ENCODE results near the gene PREX1. TPM values are rescaled to one million over a fixed set of nuclear protein-coding genes. Genes with fewer than 3 reads are reported as not detected.

PREX1 gene
- total RNA-seq, 1 experiment from 2014 or later: 9.5 TPM

DNA sequence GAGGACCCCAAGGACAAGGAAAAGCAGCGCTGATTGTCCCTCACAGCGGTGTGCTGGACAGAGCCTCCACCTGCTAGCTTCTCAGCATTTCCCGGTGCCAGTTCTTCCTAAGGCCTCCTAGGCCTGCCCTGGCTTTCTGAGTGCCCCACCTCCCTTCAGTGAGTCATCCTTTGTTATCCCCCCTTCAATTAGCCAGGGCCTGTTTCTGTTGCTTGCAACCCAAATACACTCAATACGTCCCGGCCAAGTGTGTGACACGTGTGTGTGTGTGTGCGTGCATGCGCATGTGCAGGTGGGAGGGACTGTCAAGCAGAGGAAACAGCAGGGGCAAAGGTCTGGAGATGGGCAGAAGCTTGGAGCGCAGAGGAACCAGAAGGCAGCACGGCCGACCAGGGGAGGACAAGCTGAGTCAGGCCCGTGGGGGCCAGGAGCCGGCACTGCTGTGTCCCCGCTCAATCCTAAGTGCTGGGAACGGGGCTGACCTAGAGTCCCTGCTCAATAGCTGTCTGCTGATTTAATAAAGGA lies 159.8 kb downstream of the PREX1 start:
- H3K9me3 Mint-ChIP-seq (ENCODE audit: unreplicated experiment): no peaks in the 10 kb centered on the region
- POLR2A ChIA-PET: no interaction called here

DNA sequence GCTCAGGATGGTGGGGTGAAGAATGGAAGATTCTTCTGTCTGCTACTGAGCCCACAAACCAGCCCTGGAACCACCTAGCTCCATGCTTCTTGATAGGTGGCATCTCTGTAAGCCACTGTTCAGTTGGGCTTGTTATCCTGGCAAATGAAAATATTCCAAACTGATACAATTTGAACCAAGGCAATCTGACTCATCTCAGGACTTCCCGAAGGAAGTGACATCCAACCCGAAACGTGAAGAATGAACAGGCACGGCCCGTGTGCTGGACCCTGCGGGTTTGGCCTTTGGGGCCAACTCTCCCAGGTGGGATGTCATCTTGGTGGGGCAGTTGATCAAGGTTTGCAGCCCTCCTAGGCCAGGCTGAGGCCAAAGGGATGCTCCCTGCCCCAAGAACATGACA lies 160.3 kb downstream of the PREX1 start:
- no peak for DNase-seq
- Histone ChIP-seq H3K4me1 (no peaks in the 10 kb centered on the region), H3K4me3 (ENCODE audit: low read depth, low read length) (no peak overlapping the region), H3K27me3 (replicated peaks; ENCODE audit: control insufficient read depth, insufficient read depth, low read length) (no peaks in the 10 kb centered on the region), H3K36me3 (ENCODE audit: control insufficient read depth, insufficient read depth, low read length) (no peaks in the 10 kb centered on the region), H3K9me3 (peaks cover 7% of the 10 kb centered on the region; the same call in 1 of the 2 replicates)
- intact Hi-C loops (cut with micrococcal nuclease; ENCODE audit: unreplicated experiment): no loop called here
- POLR2A ChIA-PET: no interaction called here
- Mint-ChIP-seq H3K27me3 (ENCODE audit: insufficient read depth, unreplicated experiment) (peaks cover 14% of the 10 kb centered on the region), H3K36me3 (ENCODE audit: insufficient read depth, unreplicated experiment) (peaks cover 10% of the 10 kb centered on the region), H3K27ac (ENCODE audit: unreplicated experiment) (no peak overlapping the region), H3K4me1 (ENCODE audit: low read depth, unreplicated experiment) (no peaks in the 10 kb centered on the region), H3K9me3 (ENCODE audit: unreplicated experiment) (no peaks in the 10 kb centered on the region), H3K4me3 (ENCODE audit: unreplicated experiment) (no peak overlapping the region)
- TF ChIP-seq, protein P1, sequence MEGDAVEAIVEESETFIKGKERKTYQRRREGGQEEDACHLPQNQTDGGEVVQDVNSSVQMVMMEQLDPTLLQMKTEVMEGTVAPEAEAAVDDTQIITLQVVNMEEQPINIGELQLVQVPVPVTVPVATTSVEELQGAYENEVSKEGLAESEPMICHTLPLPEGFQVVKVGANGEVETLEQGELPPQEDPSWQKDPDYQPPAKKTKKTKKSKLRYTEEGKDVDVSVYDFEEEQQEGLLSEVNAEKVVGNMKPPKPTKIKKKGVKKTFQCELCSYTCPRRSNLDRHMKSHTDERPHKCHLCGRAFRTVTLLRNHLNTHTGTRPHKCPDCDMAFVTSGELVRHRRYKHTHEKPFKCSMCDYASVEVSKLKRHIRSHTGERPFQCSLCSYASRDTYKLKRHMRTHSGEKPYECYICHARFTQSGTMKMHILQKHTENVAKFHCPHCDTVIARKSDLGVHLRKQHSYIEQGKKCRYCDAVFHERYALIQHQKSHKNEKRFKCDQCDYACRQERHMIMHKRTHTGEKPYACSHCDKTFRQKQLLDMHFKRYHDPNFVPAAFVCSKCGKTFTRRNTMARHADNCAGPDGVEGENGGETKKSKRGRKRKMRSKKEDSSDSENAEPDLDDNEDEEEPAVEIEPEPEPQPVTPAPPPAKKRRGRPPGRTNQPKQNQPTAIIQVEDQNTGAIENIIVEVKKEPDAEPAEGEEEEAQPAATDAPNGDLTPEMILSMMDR (IDR thresholded peaks at IDR 0.05; ENCODE audit: insufficient read depth in 1 of 2, low read depth in 1 of 2, low read length in 1 of 2, severe bottlenecking in 1 of 2, unreplicated experiment in 1 of 2): no peak
- CTCF ChIA-PET: interaction anchor here (2.0 kb wide), 1 partner anchor 10 kb away, joined by 5 read pairs; no protein-coding TSS in a partner anchor
- no TSS peak for BruUV-seq (replicated peaks)

More for the DNA sequence above, 159.8 kb downstream of the PREX1 start:
- H3K4me3 Mint-ChIP-seq (ENCODE audit: unreplicated experiment): no peak overlapping the region
- H3K27me3 ChIP-seq (replicated peaks; ENCODE audit: control insufficient read depth, insufficient read depth, low read length): no peaks in the 10 kb centered on the region
- intact Hi-C loops (cut with micrococcal nuclease; ENCODE audit: unreplicated experiment): no loop called here
- no peaks in the 10 kb centered on the region for H3K36me3 ChIP-seq (ENCODE audit: control insufficient read depth, insufficient read depth, low read length)
- no peaks in the 10 kb centered on the region for H3K4me1 Mint-ChIP-seq (ENCODE audit: low read depth, unreplicated experiment)
- no TSS peak for BruUV-seq (replicated peaks)
- no peak overlapping the region for H3K27ac Mint-ChIP-seq (ENCODE audit: unreplicated experiment)
- H3K27me3 Mint-ChIP-seq (ENCODE audit: insufficient read depth, unreplicated experiment): peaks cover 17% of the 10 kb centered on the region
- H3K4me1 ChIP-seq: no peaks in the 10 kb centered on the region
- CTCF ChIA-PET: interaction anchor here (0.8 to 2.0 kb wide), 3 partner anchors 8 to 237 kb away, joined by 3 to 5 read pairs (median 4); no protein-coding TSS in a partner anchor
- TF ChIP-seq, protein P1 (IDR thresholded peaks at IDR 0.05; ENCODE audit: insufficient read depth in 1 of 2, low read depth in 1 of 2, low read length in 1 of 2, severe bottlenecking in 1 of 2, unreplicated experiment in 1 of 2): no peak
- peaks cover 7% of the 10 kb centered on the region; the same call in 1 of the 2 replicates for H3K9me3 ChIP-seq
- peaks cover 10% of the 10 kb centered on the region for H3K36me3 Mint-ChIP-seq (ENCODE audit: insufficient read depth, unreplicated experiment)
- DNase-seq: no peak
- H3K4me3 ChIP-seq (ENCODE audit: low read depth, low read length): no peak overlapping the region

DNA sequence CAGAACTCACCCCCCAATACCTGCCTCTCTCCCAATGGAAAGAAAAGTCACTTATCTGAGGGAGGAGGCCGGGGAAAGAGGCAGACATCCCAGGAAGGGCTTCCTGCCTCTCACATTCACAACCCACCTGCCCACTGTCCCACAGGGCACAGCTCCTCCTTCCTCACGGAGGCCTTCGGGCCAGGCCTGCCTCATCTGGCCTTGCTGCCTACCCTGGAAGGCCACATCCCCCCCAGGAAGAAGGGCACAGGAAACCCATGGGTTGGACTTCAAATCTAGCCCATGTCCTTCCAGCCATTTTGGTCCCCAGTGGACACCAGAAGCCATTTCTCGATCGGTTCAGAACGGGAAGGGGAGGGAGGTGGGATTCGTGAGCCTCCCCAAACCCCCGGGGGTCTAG lies 162.0 kb downstream of the PREX1 start:
- intact Hi-C loops (cut with micrococcal nuclease; ENCODE audit: unreplicated experiment): no loop called here
- H3K4me1 ChIP-seq: no peaks in the 10 kb centered on the region
- no peaks in the 10 kb centered on the region for H3K4me1 Mint-ChIP-seq (ENCODE audit: low read depth, unreplicated experiment)
- peaks cover 3% of the 10 kb centered on the region for H3K27me3 Mint-ChIP-seq (ENCODE audit: insufficient read depth, unreplicated experiment)
- TF ChIP-seq, protein P1 (IDR thresholded peaks at IDR 0.05; ENCODE audit: insufficient read depth in 1 of 2, low read depth in 1 of 2, low read length in 1 of 2, severe bottlenecking in 1 of 2, unreplicated experiment in 1 of 2): no peak
- H3K4me3 ChIP-seq (ENCODE audit: low read depth, low read length): no peak overlapping the region
- no peak overlapping the region for H3K27ac Mint-ChIP-seq (ENCODE audit: unreplicated experiment)
- no TSS peak for BruUV-seq (replicated peaks)
- ChIA-PET POLR2A (no interaction called here), CTCF (interaction anchor here (0.5 kb wide), 1 partner anchor 190 kb away, joined by 3 read pairs; no protein-coding TSS in a partner anchor)
- no peaks in the 10 kb centered on the region for H3K27me3 ChIP-seq (replicated peaks; ENCODE audit: control insufficient read depth, insufficient read depth, low read length)
- H3K36me3 ChIP-seq (ENCODE audit: control insufficient read depth, insufficient read depth, low read length): no peaks in the 10 kb centered on the region
- peaks cover 7% of the 10 kb centered on the region; the same call in 1 of the 2 replicates for H3K9me3 ChIP-seq
- H3K36me3 Mint-ChIP-seq (ENCODE audit: insufficient read depth, unreplicated experiment): peaks cover 10% of the 10 kb centered on the region
- H3K4me3 Mint-ChIP-seq (ENCODE audit: unreplicated experiment): no peak overlapping the region
- DNase-seq: no peak
- H3K9me3 Mint-ChIP-seq (ENCODE audit: unreplicated experiment): no peaks in the 10 kb centered on the region

Data from Caco-2 (cell line).